ENCODE measurements around the gene ATP5MK. TPM values are rescaled to one million over a fixed set of nuclear protein-coding genes. Genes with fewer than 3 reads are reported as not detected.

Gene ATP5MK
- polyA plus RNA-seq, 4 donors, result 255 to 1,935 (median 1,031) TPM

GRCh38 chr10:103440416-103440815 is 44.1 kb upstream of the ATP5MK start:
- Histone ChIP-seq H3K36me3 (ENCODE audit: control insufficient read depth in 3 of 3, insufficient read depth in 2 of 3, low read depth in 1 of 3, low read length in 3 of 3) (peaks cover 23 to 96% (median 32%) of the 10 kb centered on the region in 3 donors), H3K27ac (ENCODE audit: low read depth in 1 of 3, low read length in 2 of 3) (no peak overlapping the region), H3K4me1 (ENCODE audit: control insufficient read depth in 3 of 3, insufficient read depth in 2 of 3, low read depth in 1 of 3, low read length in 2 of 3) (no peaks in the 10 kb centered on the region), H3K4me3 (ENCODE audit: low read depth in 1 of 3, low read length in 3 of 3) (no peak overlapping the region), H3K9me3 (ENCODE audit: control insufficient read depth in 2 of 2, insufficient read depth in 1 of 2, low read depth in 1 of 2, low read length in 1 of 2) (no peaks in the 10 kb centered on the region), H3K27me3 (ENCODE audit: control insufficient read depth in 3 of 3, insufficient read depth in 3 of 3, low read length in 3 of 3) (no peaks in the 10 kb centered on the region)
- FAIRE-seq (no peak), DNase-seq (no peak)
- 94 to 96% (median 95%) methylated on average over 14 of the region's 14 CpGs for WGBS, 3 donors

- H3K4me1 ChIP-seq (ENCODE audit: control insufficient read depth in 3 of 3, insufficient read depth in 2 of 3, low read depth in 1 of 3, low read length in 2 of 3), result no peaks in the 10 kb centered on the region
- H3K36me3 ChIP-seq (ENCODE audit: control insufficient read depth in 3 of 3, insufficient read depth in 2 of 3, low read depth in 1 of 3, low read length in 3 of 3), result peaks cover 19 to 93% (median 29%) of the 10 kb centered on the region in 3 donors
- WGBS, 3 donors, result 84 to 90% (median 87%) methylated on average over 4 of the region's 4 CpGs
- H3K9me3 ChIP-seq (ENCODE audit: control insufficient read depth in 2 of 2, insufficient read depth in 1 of 2, low read depth in 1 of 2, low read length in 1 of 2), result no peaks in the 10 kb centered on the region
- DNase-seq, result no peak
- H3K27me3 ChIP-seq (ENCODE audit: control insufficient read depth in 3 of 3, insufficient read depth in 3 of 3, low read length in 3 of 3), result no peaks in the 10 kb centered on the region
- H3K27ac ChIP-seq (ENCODE audit: low read depth in 1 of 3, low read length in 2 of 3), result no peak overlapping the region
- H3K4me3 ChIP-seq (ENCODE audit: low read depth in 1 of 3, low read length in 3 of 3), result no peak overlapping the region
- no peak for FAIRE-seq
These were observed 43.5 kb upstream of the ATP5MK start for GRCh38 chr10:103439776-103440175.

- Histone ChIP-seq H3K4me1 (ENCODE audit: control insufficient read depth in 3 of 3, insufficient read depth in 2 of 3, low read depth in 1 of 3, low read length in 2 of 3) (no peaks in the 10 kb centered on the region), H3K27ac (ENCODE audit: low read depth in 1 of 3, low read length in 2 of 3) (no peak overlapping the region), H3K36me3 (ENCODE audit: control insufficient read depth in 3 of 3, insufficient read depth in 2 of 3, low read depth in 1 of 3, low read length in 3 of 3) (peaks cover 22 to 72% (median 23%) of the 10 kb centered on the region in 3 donors), H3K4me3 (ENCODE audit: low read depth in 1 of 3, low read length in 3 of 3) (no peak overlapping the region), H3K9me3 (ENCODE audit: control insufficient read depth in 2 of 2, insufficient read depth in 1 of 2, low read depth in 1 of 2, low read length in 1 of 2) (no peaks in the 10 kb centered on the region), H3K27me3 (ENCODE audit: control insufficient read depth in 3 of 3, insufficient read depth in 3 of 3, low read length in 3 of 3) (no peaks in the 10 kb centered on the region)
- DNase-seq (no peak), FAIRE-seq (no peak)
- WGBS, 3 donors, result 57 to 81% (median 69%) methylated on average over 2 of the region's 2 CpGs
These were observed 37.6 kb upstream of the ATP5MK start for GRCh38 chr10:103433858-103434257.

- Histone ChIP-seq H3K27me3 (ENCODE audit: control insufficient read depth in 3 of 3, insufficient read depth in 3 of 3, low read length in 3 of 3) (no peaks in the 10 kb centered on the region), H3K36me3 (ENCODE audit: control insufficient read depth in 3 of 3, insufficient read depth in 2 of 3, low read depth in 1 of 3, low read length in 3 of 3) (peaks cover 12 to 64% (median 24%) of the 10 kb centered on the region in 3 donors), H3K27ac (ENCODE audit: low read depth in 1 of 3, low read length in 2 of 3) (no peak overlapping the region), H3K4me1 (ENCODE audit: control insufficient read depth in 3 of 3, insufficient read depth in 2 of 3, low read depth in 1 of 3, low read length in 2 of 3) (no peaks in the 10 kb centered on the region), H3K4me3 (ENCODE audit: low read depth in 1 of 3, low read length in 3 of 3) (no peak overlapping the region), H3K9me3 (ENCODE audit: control insufficient read depth in 2 of 2, insufficient read depth in 1 of 2, low read depth in 1 of 2, low read length in 1 of 2) (no peaks in the 10 kb centered on the region)
- no peak for DNase-seq
- FAIRE-seq, result no peak
- WGBS, 3 donors, result 65 to 76% (median 73%) methylated on average over 8 of the region's 8 CpGs
These were observed 35.6 kb upstream of the ATP5MK start for GRCh38 chr10:103431902-103432301.

- no peaks in the 10 kb centered on the region for H3K9me3 ChIP-seq (ENCODE audit: control insufficient read depth in 2 of 2, insufficient read depth in 1 of 2, low read depth in 1 of 2, low read length in 1 of 2)
- H3K36me3 ChIP-seq (ENCODE audit: control insufficient read depth in 3 of 3, insufficient read depth in 2 of 3, low read depth in 1 of 3, low read length in 3 of 3), result peaks cover 17 to 62% (median 24%) of the 10 kb centered on the region in 3 donors
- DNase-seq (no peak), FAIRE-seq (no peak)
- H3K27ac ChIP-seq (ENCODE audit: low read depth in 1 of 3, low read length in 2 of 3), result no peak overlapping the region
- no peaks in the 10 kb centered on the region for H3K4me1 ChIP-seq (ENCODE audit: control insufficient read depth in 3 of 3, insufficient read depth in 2 of 3, low read depth in 1 of 3, low read length in 2 of 3)
- no peak overlapping the region for H3K4me3 ChIP-seq (ENCODE audit: low read depth in 1 of 3, low read length in 3 of 3)
- WGBS, 3 donors, result 90 to 94% (median 92%) methylated on average over 5 of the region's 5 CpGs
- H3K27me3 ChIP-seq (ENCODE audit: control insufficient read depth in 3 of 3, insufficient read depth in 3 of 3, low read length in 3 of 3), result no peaks in the 10 kb centered on the region
These were observed 33.4 kb upstream of the ATP5MK start for GRCh38 chr10:103429647-103430046.

GRCh38 chr10:103428989-103429643 is 32.8 kb upstream of the ATP5MK start:
- no peak overlapping the region for H3K4me3 ChIP-seq (ENCODE audit: low read depth in 1 of 3, low read length in 3 of 3)
- no peak for DNase-seq
- no peaks in the 10 kb centered on the region for H3K4me1 ChIP-seq (ENCODE audit: control insufficient read depth in 3 of 3, insufficient read depth in 2 of 3, low read depth in 1 of 3, low read length in 2 of 3)
- 66 to 81% (median 71%) methylated on average over 5 of the region's 5 CpGs for WGBS, 3 donors
- no peak for FAIRE-seq
- peaks cover 13 to 59% (median 24%) of the 10 kb centered on the region in 3 donors for H3K36me3 ChIP-seq (ENCODE audit: control insufficient read depth in 3 of 3, insufficient read depth in 2 of 3, low read depth in 1 of 3, low read length in 3 of 3)
- H3K9me3 ChIP-seq (ENCODE audit: control insufficient read depth in 2 of 2, insufficient read depth in 1 of 2, low read depth in 1 of 2, low read length in 1 of 2), result no peaks in the 10 kb centered on the region
- H3K27ac ChIP-seq (ENCODE audit: low read depth in 1 of 3, low read length in 2 of 3), result no peak overlapping the region
- no peaks in the 10 kb centered on the region for H3K27me3 ChIP-seq (ENCODE audit: control insufficient read depth in 3 of 3, insufficient read depth in 3 of 3, low read length in 3 of 3)

GRCh38 chr10:103427866-103428265 is 31.6 kb upstream of the ATP5MK start:
- 92 to 94% (median 94%) methylated on average over 9 of the region's 9 CpGs for WGBS, 3 donors
- no peaks in the 10 kb centered on the region for H3K9me3 ChIP-seq (ENCODE audit: control insufficient read depth in 2 of 2, insufficient read depth in 1 of 2, low read depth in 1 of 2, low read length in 1 of 2)
- H3K4me1 ChIP-seq (ENCODE audit: control insufficient read depth in 3 of 3, insufficient read depth in 2 of 3, low read depth in 1 of 3, low read length in 2 of 3), result no peaks in the 10 kb centered on the region
- no peak for DNase-seq
- H3K27ac ChIP-seq (ENCODE audit: low read depth in 1 of 3, low read length in 2 of 3), result no peak overlapping the region
- H3K27me3 ChIP-seq (ENCODE audit: control insufficient read depth in 3 of 3, insufficient read depth in 3 of 3, low read length in 3 of 3), result no peaks in the 10 kb centered on the region
- H3K36me3 ChIP-seq (ENCODE audit: control insufficient read depth in 3 of 3, insufficient read depth in 2 of 3, low read depth in 1 of 3, low read length in 3 of 3), result peaks cover 13 to 58% (median 27%) of the 10 kb centered on the region in 3 donors
- no peak overlapping the region for H3K4me3 ChIP-seq (ENCODE audit: low read depth in 1 of 3, low read length in 3 of 3)
- no peak for FAIRE-seq

- no peak for FAIRE-seq
- Histone ChIP-seq H3K4me1 (ENCODE audit: control insufficient read depth in 3 of 3, insufficient read depth in 2 of 3, low read depth in 1 of 3, low read length in 2 of 3) (no peaks in the 10 kb centered on the region), H3K27ac (ENCODE audit: low read depth in 1 of 3, low read length in 2 of 3) (no peak overlapping the region), H3K9me3 (ENCODE audit: control insufficient read depth in 2 of 2, insufficient read depth in 1 of 2, low read depth in 1 of 2, low read length in 1 of 2) (no peaks in the 10 kb centered on the region), H3K27me3 (ENCODE audit: control insufficient read depth in 3 of 3, insufficient read depth in 3 of 3, low read length in 3 of 3) (no peaks in the 10 kb centered on the region), H3K4me3 (ENCODE audit: low read depth in 1 of 3, low read length in 3 of 3) (no peak overlapping the region), H3K36me3 (ENCODE audit: control insufficient read depth in 3 of 3, insufficient read depth in 2 of 3, low read depth in 1 of 3, low read length in 3 of 3) (peaks cover 13 to 77% (median 17%) of the 10 kb centered on the region in 3 donors)
- 88 to 94% (median 89%) methylated on average over 5 of the region's 5 CpGs for WGBS, 3 donors
- DNase-seq, result no peak
These were observed 27.5 kb upstream of the ATP5MK start for GRCh38 chr10:103423748-103424147.

- Histone ChIP-seq H3K36me3 (ENCODE audit: control insufficient read depth in 3 of 3, insufficient read depth in 2 of 3, low read depth in 1 of 3, low read length in 3 of 3) (peaks cover 20 to 87% (median 30%) of the 10 kb centered on the region in 3 donors), H3K4me1 (ENCODE audit: control insufficient read depth in 3 of 3, insufficient read depth in 2 of 3, low read depth in 1 of 3, low read length in 2 of 3) (no peaks in the 10 kb centered on the region), H3K27ac (ENCODE audit: low read depth in 1 of 3, low read length in 2 of 3) (no peak overlapping the region), H3K9me3 (ENCODE audit: control insufficient read depth in 2 of 2, insufficient read depth in 1 of 2, low read depth in 1 of 2, low read length in 1 of 2) (no peaks in the 10 kb centered on the region), H3K27me3 (ENCODE audit: control insufficient read depth in 3 of 3, insufficient read depth in 3 of 3, low read length in 3 of 3) (no peaks in the 10 kb centered on the region), H3K4me3 (ENCODE audit: low read depth in 1 of 3, low read length in 3 of 3) (no peak overlapping the region)
- 88 to 97% (median 96%) methylated on average over 4 of the region's 4 CpGs for WGBS, 3 donors
- FAIRE-seq (no peak), DNase-seq (no peak)
These were observed 22.8 kb upstream of the ATP5MK start for GRCh38 chr10:103419101-103419500.

Measured in small intestine (tissue), 7 donors.